Renal cortex interstitium (tissue), 11 donors: ENCODE results near the gene SYN1. TPM values are rescaled to one million over a fixed set of nuclear protein-coding genes. Genes with fewer than 3 reads are reported as not detected.

Experiments
- DNase-seq, 11 donors: peaks; one replicate each; pipeline ENCODE4 v3.0.0-alpha.2; 2013; ENCODE audit warnings: low read depth in 9 of 11, low spot score in 4 of 11; ENCODE audit errors: extremely low read depth in 1 of 11
- polyA plus RNA-seq, 3 donors: library from polyadenylated mRNA; unstranded; fragments of 120-200 nt; gene quantifications; one replicate each; pipeline ENCODE4 v1.2.1, GENCODE V29; 2013; ENCODE audit not compliant: insufficient read length in 3 of 3

SYN1 gene
- polyA plus RNA-seq, 3 donors = 5.6 to 7.6 (median 6.7) TPM

GRCh38 chrX:47562615-47563243, 56.9 kb downstream of the SYN1 start:
- DNase-seq = no peak

GRCh38 chrX:47561659-47562151, 58.0 kb downstream of the SYN1 start:
- no peak for DNase-seq

DNA sequence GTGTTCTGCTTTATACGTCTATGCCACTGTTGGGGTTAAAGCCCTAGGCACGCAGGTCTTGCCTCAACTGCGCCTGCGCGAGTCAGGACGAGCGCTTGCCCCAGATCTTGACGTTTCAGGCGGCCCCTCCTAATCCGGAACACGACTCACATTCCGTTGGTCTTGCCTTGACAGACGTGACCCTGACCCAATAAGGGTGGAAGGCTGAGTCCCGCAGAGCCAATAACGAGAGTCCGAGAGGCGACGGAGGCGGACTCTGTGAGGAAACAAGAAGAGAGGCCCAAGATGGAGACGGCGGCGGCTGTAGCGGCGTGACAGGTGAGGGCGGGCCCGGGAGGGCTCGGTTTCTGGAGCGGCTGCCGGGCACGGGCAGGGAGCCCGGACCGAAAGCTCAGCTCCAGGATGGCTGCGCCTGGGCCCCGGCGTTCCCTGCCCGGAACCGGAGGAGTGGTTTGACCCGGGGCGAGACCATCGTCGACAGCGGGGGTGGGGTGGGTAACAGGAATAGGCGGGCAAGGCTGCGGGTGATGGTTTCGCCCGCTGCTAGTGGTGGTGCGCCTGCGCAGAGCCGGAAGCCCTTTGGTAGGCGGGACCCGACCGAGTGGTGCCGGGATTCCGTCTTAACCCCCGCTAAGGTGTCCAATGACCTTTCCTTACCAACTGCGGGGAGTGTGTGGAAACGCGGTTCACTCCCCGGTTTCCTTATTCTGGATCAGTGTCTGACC, 58.6 kb downstream of the SYN1 start, which contains the start of gene ARAF:
TSS of gene ARAF (plus strand) at position 272 of the 725 bp plus-strand sequence. CDS start 1,763 bp downstream, outside the sequence.
- peak; percentile 92 to 99 (median 97) for DNase-seq

DNA sequence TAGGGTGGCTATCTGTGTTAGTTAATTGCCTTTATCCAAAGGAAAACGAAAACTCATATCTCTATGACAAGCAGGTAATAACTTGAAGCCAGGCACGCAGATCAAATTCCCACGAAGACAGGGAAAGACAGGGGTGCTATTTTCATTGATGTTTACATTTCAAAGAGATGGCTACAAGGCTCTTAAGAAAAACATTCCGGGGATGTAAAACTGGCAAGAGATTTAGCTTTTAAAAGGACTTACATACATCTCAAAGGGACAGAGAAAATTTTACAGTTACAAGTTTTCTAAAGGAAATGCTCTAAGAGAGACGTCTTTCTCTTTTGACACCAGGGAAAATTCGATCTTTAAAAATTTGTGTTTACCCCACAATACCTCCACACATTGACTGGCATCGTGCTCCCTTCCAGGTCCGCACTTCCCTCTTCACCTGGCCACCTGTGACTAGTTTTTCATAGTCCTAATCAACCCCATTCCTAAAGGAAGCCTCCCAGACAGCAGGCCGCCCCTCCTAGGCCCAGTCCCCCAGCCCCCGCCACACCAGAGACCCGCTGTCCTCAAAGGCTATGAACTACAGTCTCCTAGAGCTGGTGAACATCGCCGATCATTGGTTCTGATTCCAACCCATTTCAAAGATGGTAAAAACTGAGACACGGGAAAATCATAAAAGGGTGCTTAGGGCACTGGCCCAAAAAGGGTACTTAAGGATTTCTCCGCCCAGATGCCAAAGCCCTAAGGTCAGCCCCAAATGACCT, 59.3 kb downstream of the SYN1 start:
- no peak for DNase-seq

- no peak for DNase-seq
These were observed 61.2 kb downstream of the SYN1 start for GRCh38 chrX:47558436-47558835.

DNA sequence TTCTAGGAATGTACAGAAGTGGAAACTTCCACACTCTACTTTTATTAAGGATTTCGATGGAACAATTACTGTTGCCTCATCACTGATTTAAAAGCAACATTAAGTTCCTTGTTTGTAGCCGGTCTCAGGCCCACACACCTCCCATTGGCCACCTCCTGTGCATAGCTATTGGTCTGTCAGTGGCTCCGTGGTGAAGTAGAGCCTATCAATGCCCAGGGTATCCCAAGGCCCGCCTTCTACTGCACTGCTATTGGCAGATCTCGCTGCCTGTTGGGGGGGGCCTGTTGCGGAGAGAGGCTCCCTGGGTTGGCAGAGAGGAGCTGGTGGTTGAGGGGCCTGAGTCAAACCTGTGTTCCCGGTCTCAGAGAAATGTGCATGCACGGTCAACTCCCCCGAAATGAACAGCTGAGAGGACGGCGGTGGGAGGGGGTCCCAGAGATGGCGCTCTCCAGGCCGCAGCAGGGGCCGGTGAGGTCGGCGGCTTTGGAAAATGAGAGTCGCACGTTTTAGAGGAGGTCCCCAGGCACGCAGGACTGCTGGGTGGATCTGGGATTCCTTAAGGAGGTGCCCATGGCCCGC, 63.5 kb downstream of the SYN1 start:
- peak in 8 of 11 donors; percentile 63 to 87 (median 82) for DNase-seq

DNA sequence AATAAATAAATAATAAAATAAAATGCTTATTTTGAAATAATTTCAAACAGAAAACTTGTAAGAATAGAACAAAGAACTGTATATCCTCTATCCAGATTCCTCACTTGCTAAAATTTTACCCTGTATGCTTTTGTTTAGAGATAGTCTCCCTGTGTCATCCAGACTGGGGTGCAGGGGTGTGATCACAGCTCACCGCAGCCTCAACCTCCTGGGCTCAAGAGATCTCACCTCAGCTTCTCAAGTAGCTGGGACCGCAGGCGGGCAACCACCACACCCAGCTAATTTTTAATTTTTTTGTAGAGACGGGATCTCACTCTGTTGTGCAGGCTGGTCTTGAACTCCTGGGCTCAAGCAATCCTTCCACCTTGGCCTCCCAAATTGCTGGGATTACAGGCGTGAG, 76.2 kb downstream of the SYN1 start:
- DNase-seq = no peak

- peak in 9 of 11 donors; percentile 47 to 91 (median 73) for DNase-seq
These were observed 78.7 kb downstream of the SYN1 start for GRCh38 chrX:47540754-47541538.

GRCh38 chrX:47539860-47540259, 79.8 kb downstream of the SYN1 start:
- DNase-seq = no peak

- no peak for DNase-seq
These were observed 89.6 kb downstream of the SYN1 start for GRCh38 chrX:47530049-47530448.

DNA sequence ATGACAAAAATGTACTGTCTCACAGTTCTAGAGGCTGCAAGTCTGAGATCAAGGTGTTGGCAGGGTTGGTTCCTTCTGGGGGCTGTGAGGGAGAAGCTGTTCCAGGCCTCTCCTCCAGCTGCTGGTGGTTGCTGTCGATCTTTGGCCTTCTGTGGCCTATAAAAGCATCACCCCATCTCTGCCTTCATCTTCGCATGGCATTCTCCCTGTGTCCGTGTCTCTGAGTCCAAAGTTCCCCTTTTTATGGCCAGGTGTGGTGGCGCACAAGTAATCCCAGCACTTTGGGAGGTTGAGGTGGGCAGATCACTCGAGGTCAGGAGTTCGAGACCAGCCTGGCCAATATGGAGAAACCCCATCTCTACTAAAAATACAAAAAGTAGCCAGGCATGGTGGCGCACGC, 90.1 kb downstream of the SYN1 start:
- no peak for DNase-seq

GRCh38 chrX:47523713-47524166, 95.9 kb downstream of the SYN1 start:
- no peak for DNase-seq

DNA sequence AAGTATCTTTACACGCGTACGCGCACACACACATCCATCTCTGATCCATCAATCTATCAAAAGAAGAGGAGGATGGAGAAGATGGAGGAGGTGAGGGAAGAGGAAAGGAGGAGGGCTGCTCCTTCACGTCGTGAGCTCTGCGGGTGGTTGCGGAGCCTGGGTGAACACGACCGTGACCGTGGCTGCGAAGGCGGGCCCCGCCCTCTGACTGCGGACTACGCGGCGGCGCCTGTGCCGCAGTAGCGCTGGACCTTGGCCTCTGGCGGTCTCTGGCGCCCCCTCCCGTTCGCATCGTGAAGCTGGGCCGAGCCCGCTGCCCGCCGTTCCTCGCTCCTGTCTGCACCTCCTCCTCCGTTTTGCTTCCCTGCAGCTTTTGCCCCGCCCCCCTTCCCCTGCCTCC, 96.4 kb downstream of the SYN1 start:
- DNase-seq = peak in 9 of 11 donors; percentile 53 to 71 (median 65)

Other genes starting within 250 kb of the SYN1 start
- 1 to 10 TPM in 1 of 3 donors, under 1 TPM in 2; 0.86 to 1.0 (median 0.97) TPM for gene ZNF157, start 249.3 kb downstream of the SYN1 start, polyA plus RNA-seq
- 10 to 100 TPM; 11.6 to 13.1 (median 12.9) TPM for gene ZNF41, start 136.6 kb downstream of the SYN1 start, polyA plus RNA-seq
- 10 to 100 TPM; 56.8 to 70.7 (median 59.7) TPM for gene ARAF, start 58.7 kb downstream of the SYN1 start, polyA plus RNA-seq
- 10 to 100 TPM; 73.6 to 97.2 (median 80.5) TPM for gene TIMP1, start 37.4 kb downstream of the SYN1 start, polyA plus RNA-seq
- gene CFP, start 10.1 kb upstream of the SYN1 start, polyA plus RNA-seq = 1 to 10 TPM; 1.5 to 3.0 (median 1.8) TPM
- 10 to 100 TPM; 26.6 to 33.0 (median 29.8) TPM for gene ELK1, start 30.7 kb upstream of the SYN1 start, polyA plus RNA-seq
- 100 to 1,000 TPM; 107 to 124 (median 116) TPM for gene UXT, start 39.3 kb upstream of the SYN1 start, polyA plus RNA-seq
- 1 to 10 TPM; 6.7 to 7.6 (median 6.8) TPM for gene ZNF81, start 217.0 kb upstream of the SYN1 start, polyA plus RNA-seq